ENCODE measurements around the gene USP25.

Gene USP25

GRCh38 chr21:15753741-15754140 lies 24.0 kb downstream of the USP25 start (continued):
- TF ChIP-seq CSDC2 (CRISPR knock-in tag; IDR thresholded peaks at IDR 0.05) = no peak
- no peak for TF ChIP-seq ESRRG (CRISPR knock-in tag; IDR thresholded peaks at IDR 0.05)
- TF ChIP-seq CSRNP3 (CRISPR knock-in tag; IDR thresholded peaks at IDR 0.05) = no peak

DNA sequence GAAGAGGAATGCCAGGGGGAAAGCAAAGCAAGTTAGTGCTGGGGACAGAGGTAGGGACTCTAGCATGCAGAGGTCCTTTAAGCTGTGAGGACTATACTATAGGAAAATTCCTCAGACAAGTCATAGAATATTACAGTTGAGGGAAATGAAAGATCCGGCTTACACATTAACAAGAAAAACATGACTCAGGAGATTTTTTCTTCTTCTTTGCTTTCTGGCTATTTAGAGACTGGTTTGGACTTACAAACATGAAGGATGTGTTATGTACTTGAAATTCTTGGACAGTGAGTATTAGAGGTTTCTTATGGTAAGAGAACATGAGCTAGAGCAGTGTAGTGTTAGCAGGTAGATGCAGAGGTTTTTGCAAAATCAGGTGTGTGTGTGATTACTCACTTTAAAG lies 24.9 kb downstream of the USP25 start:
- TF ChIP-seq ESRRG (CRISPR knock-in tag; IDR thresholded peaks at IDR 0.05) (no peak), ZNF565 (CRISPR knock-in tag; conservative IDR thresholded peaks at IDR 0.05; ENCODE audit: low read depth) (no peak), ZC3H10 (CRISPR knock-in tag; IDR thresholded peaks at IDR 0.05) (no peak), TOX (CRISPR knock-in tag; IDR thresholded peaks at IDR 0.05; ENCODE audit: borderline replicate concordance) (no peak), GLIS3 (CRISPR knock-in tag; IDR thresholded peaks at IDR 0.05) (no peak), ZNF8 (CRISPR knock-in tag; IDR thresholded peaks at IDR 0.05) (no peak), BACH2 (CRISPR knock-in tag; IDR thresholded peaks at IDR 0.05; ENCODE audit: borderline replicate concordance) (no peak)
- TF ChIP-seq, protein P1, sequence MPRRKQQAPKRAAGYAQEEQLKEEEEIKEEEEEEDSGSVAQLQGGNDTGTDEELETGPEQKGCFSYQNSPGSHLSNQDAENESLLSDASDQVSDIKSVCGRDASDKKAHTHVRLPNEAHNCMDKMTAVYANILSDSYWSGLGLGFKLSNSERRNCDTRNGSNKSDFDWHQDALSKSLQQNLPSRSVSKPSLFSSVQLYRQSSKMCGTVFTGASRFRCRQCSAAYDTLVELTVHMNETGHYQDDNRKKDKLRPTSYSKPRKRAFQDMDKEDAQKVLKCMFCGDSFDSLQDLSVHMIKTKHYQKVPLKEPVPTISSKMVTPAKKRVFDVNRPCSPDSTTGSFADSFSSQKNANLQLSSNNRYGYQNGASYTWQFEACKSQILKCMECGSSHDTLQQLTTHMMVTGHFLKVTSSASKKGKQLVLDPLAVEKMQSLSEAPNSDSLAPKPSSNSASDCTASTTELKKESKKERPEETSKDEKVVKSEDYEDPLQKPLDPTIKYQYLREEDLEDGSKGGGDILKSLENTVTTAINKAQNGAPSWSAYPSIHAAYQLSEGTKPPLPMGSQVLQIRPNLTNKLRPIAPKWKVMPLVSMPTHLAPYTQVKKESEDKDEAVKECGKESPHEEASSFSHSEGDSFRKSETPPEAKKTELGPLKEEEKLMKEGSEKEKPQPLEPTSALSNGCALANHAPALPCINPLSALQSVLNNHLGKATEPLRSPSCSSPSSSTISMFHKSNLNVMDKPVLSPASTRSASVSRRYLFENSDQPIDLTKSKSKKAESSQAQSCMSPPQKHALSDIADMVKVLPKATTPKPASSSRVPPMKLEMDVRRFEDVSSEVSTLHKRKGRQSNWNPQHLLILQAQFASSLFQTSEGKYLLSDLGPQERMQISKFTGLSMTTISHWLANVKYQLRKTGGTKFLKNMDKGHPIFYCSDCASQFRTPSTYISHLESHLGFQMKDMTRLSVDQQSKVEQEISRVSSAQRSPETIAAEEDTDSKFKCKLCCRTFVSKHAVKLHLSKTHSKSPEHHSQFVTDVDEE (CRISPR knock-in tag; IDR thresholded peaks at IDR 0.05) = no peak

GRCh38 chr21:15755125-15755524 lies 25.3 kb downstream of the USP25 start:
- no peak for ATAC-seq
- TF ChIP-seq CSRNP3 (CRISPR knock-in tag; IDR thresholded peaks at IDR 0.05) (no peak), BACH2 (CRISPR knock-in tag; IDR thresholded peaks at IDR 0.05; ENCODE audit: borderline replicate concordance) (no peak), TOX (CRISPR knock-in tag; IDR thresholded peaks at IDR 0.05; ENCODE audit: borderline replicate concordance) (no peak), ZFP30 (CRISPR knock-in tag; IDR thresholded peaks at IDR 0.05) (no peak)

More for the DNA sequence above, 24.9 kb downstream of the USP25 start:
- no peak for ATAC-seq

- TF ChIP-seq OSR1 (CRISPR knock-in tag; IDR thresholded peaks at IDR 0.05) (no peak), ARNTL (CRISPR knock-in tag; IDR thresholded peaks at IDR 0.05; ENCODE audit: borderline replicate concordance, low read depth) (no peak), PPARA (CRISPR knock-in tag; IDR thresholded peaks at IDR 0.05; ENCODE audit: borderline replicate concordance) (no peak), ZNF565 (CRISPR knock-in tag; conservative IDR thresholded peaks at IDR 0.05; ENCODE audit: low read depth) (no peak), BACH2 (CRISPR knock-in tag; IDR thresholded peaks at IDR 0.05; ENCODE audit: borderline replicate concordance) (no peak), TCF4 (CRISPR knock-in tag; IDR thresholded peaks at IDR 0.05; ENCODE audit: borderline replicate concordance) (no peak)
- TF ChIP-seq, protein P2, sequence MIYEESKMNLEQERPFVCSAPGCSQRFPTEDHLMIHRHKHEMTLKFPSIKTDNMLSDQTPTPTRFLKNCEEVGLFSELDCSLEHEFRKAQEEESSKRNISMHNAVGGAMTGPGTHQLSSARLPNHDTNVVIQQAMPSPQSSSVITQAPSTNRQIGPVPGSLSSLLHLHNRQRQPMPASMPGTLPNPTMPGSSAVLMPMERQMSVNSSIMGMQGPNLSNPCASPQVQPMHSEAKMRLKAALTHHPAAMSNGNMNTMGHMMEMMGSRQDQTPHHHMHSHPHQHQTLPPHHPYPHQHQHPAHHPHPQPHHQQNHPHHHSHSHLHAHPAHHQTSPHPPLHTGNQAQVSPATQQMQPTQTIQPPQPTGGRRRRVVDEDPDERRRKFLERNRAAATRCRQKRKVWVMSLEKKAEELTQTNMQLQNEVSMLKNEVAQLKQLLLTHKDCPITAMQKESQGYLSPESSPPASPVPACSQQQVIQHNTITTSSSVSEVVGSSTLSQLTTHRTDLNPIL (CRISPR knock-in tag; IDR thresholded peaks at IDR 0.05; ENCODE audit: low read depth) = no peak
- TF ChIP-seq, protein P1 (CRISPR knock-in tag; IDR thresholded peaks at IDR 0.05) = no peak
- ATAC-seq = no peak
Measured at GRCh38 chr21:15759469-15759868, 29.7 kb downstream of the USP25 start.
